HFFc6 (cell line): ENCODE results near the gene SLC9A5. TPM values are rescaled to one million over a fixed set of nuclear protein-coding genes. Genes with fewer than 3 reads are reported as not detected.

Source experiments
- DNase-seq: peaks from one replicate; pipeline ENCODE4 v3.0.0-alpha.2; 2018
- H3K27ac Mint-ChIP-seq: 2 replicates; pipeline ENCODE4 v1.8.0; 2020; ENCODE audit warnings: mild to moderate bottlenecking, mixed read lengths
- H3K27me3 Mint-ChIP-seq: 2 replicates; pipeline ENCODE4 v1.8.0; 2021; ENCODE audit warnings: mild to moderate bottlenecking, moderate library complexity, mixed read lengths; ENCODE audit not compliant: insufficient read depth
- H3K36me3 Mint-ChIP-seq: 2 replicates; pipeline ENCODE4 v1.8.0; 2021; ENCODE audit warnings: low read depth, mixed read lengths
- H3K4me1 Mint-ChIP-seq: 2 replicates; pipeline ENCODE4 v1.8.0; 2020; ENCODE audit warnings: low read depth, mixed read lengths
- H3K4me3 Mint-ChIP-seq: 2 replicates; pipeline ENCODE4 v1.8.0; 2020; ENCODE audit warnings: mild to moderate bottlenecking, moderate library complexity, mixed read lengths
- H3K9me3 Mint-ChIP-seq: 2 replicates; pipeline ENCODE4 v1.8.0; 2020; ENCODE audit warnings: mild to moderate bottlenecking, mixed read lengths
- CTCF ChIP-seq: fragments of 200-600 bp; sonication (generic); IDR thresholded peaks from 2 replicates; pipeline ENCODE4 v1.5.0; 2021; ENCODE audit warnings: antibody characterized with exemption, mild to moderate bottlenecking
- total RNA-seq, 6 experiments: library from RNA; stranded (reverse); fragmentation: NEBNext Ultra II Directional; extraction: Animal tissue kit (Norgen Biotek cat#: 25700); gene quantifications; 2 replicates in 1 of 6; 3 replicates in 5 of 6; pipeline ENCODE4 v1.2.3, GENCODE V29; 2021

SLC9A5 gene
- total RNA-seq, 6 experiments from 2014 or later = 3.3 to 4.2 (median 3.7) TPM

- H3K4me3 Mint-ChIP-seq = peak overlapping the region; percentile 98
- H3K9me3 Mint-ChIP-seq = no peaks in the 10 kb centered on the region
- peaks cover 34% of the 10 kb centered on the region for H3K4me1 Mint-ChIP-seq
- H3K36me3 Mint-ChIP-seq = peaks cover 22% of the 10 kb centered on the region
- H3K27ac Mint-ChIP-seq = no peak overlapping the region
- TF ChIP-seq CTCF = no peak
- peaks cover 8% of the 10 kb centered on the region for H3K27me3 Mint-ChIP-seq
- DNase-seq = no peak
Observed at GRCh38 chr16:67228905-67229304, 19.9 kb upstream of the SLC9A5 start.

GRCh38 chr16:67229906-67230808 lies 18.6 kb upstream of the SLC9A5 start:
- Mint-ChIP-seq H3K36me3 (peaks cover 28% of the 10 kb centered on the region), H3K27ac (no peak overlapping the region), H3K4me3 (no peak overlapping the region), H3K9me3 (no peaks in the 10 kb centered on the region), H3K4me1 (peaks cover 24% of the 10 kb centered on the region), H3K27me3 (peaks cover 8% of the 10 kb centered on the region)
- DNase-seq = no peak
- TF ChIP-seq CTCF = no peak

GRCh38 chr16:67230809-67231660 lies 17.7 kb upstream of the SLC9A5 start:
- DNase-seq = no peak
- peaks cover 30% of the 10 kb centered on the region for H3K36me3 Mint-ChIP-seq
- peaks cover 15% of the 10 kb centered on the region for H3K4me1 Mint-ChIP-seq
- no peak overlapping the region; the same call in 1 of the 2 replicates for H3K27ac Mint-ChIP-seq
- peaks cover 8% of the 10 kb centered on the region for H3K27me3 Mint-ChIP-seq
- H3K4me3 Mint-ChIP-seq = no peak overlapping the region
- no peaks in the 10 kb centered on the region for H3K9me3 Mint-ChIP-seq
- no peak for TF ChIP-seq CTCF

- Mint-ChIP-seq H3K36me3 (peaks cover 36% of the 10 kb centered on the region), H3K4me3 (no peak overlapping the region), H3K4me1 (no peaks in the 10 kb centered on the region), H3K9me3 (no peaks in the 10 kb centered on the region), H3K27ac (no peak overlapping the region), H3K27me3 (peaks cover 5% of the 10 kb centered on the region)
- no peak for TF ChIP-seq CTCF
- no peak for DNase-seq
Observed at GRCh38 chr16:67233596-67233995, 15.2 kb upstream of the SLC9A5 start.

- Mint-ChIP-seq H3K4me1 (no peaks in the 10 kb centered on the region), H3K4me3 (no peak overlapping the region), H3K36me3 (peaks cover 38% of the 10 kb centered on the region), H3K9me3 (no peaks in the 10 kb centered on the region), H3K27me3 (peaks cover 5% of the 10 kb centered on the region), H3K27ac (no peak overlapping the region)
- no peak for DNase-seq
- TF ChIP-seq CTCF = no peak
Observed at GRCh38 chr16:67234180-67234597, 14.6 kb upstream of the SLC9A5 start.
